Measurements from ENCODE around the gene RGPD3.
"Not testable (repeated sequence)": the region's sequence is repeated elsewhere in the genome, so short reads cannot be mapped to it uniquely, and the experiment has no call there.

DNA sequence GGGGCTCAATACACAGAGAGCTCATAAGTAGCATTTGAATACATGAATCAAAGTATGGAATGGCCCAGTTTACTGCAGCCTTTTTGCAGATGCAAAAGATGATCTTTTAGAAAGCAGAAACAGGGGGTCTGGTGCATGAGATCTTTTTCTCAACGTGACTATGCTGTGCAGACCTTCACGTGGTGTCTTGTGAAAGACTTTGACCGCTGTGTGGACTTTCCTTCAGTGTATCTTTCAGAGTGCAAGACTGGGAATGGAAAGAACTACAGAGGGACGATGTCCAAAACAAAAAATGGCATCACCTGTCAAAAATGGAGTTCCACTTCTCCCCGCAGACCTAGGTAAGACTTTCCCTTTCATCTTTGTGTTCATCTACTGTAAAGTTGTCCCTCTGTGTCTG lies 77.5 kb downstream of the RGPD3 start:
- TF ChIP-seq, protein P1, sequence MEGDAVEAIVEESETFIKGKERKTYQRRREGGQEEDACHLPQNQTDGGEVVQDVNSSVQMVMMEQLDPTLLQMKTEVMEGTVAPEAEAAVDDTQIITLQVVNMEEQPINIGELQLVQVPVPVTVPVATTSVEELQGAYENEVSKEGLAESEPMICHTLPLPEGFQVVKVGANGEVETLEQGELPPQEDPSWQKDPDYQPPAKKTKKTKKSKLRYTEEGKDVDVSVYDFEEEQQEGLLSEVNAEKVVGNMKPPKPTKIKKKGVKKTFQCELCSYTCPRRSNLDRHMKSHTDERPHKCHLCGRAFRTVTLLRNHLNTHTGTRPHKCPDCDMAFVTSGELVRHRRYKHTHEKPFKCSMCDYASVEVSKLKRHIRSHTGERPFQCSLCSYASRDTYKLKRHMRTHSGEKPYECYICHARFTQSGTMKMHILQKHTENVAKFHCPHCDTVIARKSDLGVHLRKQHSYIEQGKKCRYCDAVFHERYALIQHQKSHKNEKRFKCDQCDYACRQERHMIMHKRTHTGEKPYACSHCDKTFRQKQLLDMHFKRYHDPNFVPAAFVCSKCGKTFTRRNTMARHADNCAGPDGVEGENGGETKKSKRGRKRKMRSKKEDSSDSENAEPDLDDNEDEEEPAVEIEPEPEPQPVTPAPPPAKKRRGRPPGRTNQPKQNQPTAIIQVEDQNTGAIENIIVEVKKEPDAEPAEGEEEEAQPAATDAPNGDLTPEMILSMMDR (IDR thresholded peaks at IDR 0.05), result not testable (repeated sequence)
- not testable (repeated sequence) for TF ChIP-seq POLR2A (IDR thresholded peaks at IDR 0.05); POLR2AphosphoS5 (IDR thresholded peaks at IDR 0.05; ENCODE audit: insufficient read depth in 1 of 2, low read depth in 1 of 2)

All from vagina (tissue), 2 donors.